Progenitor cell of endocrine pancreas (in vitro differentiated cells): ENCODE measurements around the gene PROX2. TPM values are rescaled to one million over a fixed set of nuclear protein-coding genes. Genes with fewer than 3 reads are reported as not detected.

ENCODE experiments used
- DNase-seq: peaks from one replicate; pipeline ENCODE4 v3.0.0; 2021; ENCODE audit warnings: low spot score; ENCODE audit not compliant: unreplicated experiment
- H3K27ac Mint-ChIP-seq: 2 replicates; pipeline ENCODE4 v1.8.0; 2021; ENCODE audit warnings: mild to moderate bottlenecking, moderate library complexity, mixed read lengths
- H3K27me3 Mint-ChIP-seq: 2 replicates; pipeline ENCODE4 v1.8.0; 2021; ENCODE audit warnings: mixed read lengths
- H3K36me3 Mint-ChIP-seq: 2 replicates; pipeline ENCODE4 v1.8.0; 2022; ENCODE audit warnings: mixed read lengths; ENCODE audit not compliant: insufficient read depth
- H3K4me1 Mint-ChIP-seq: 2 replicates; pipeline ENCODE4 v1.8.0; 2021; ENCODE audit warnings: low read depth, mixed read lengths
- H3K4me3 Mint-ChIP-seq: 2 replicates; pipeline ENCODE4 v1.8.0; 2021; ENCODE audit warnings: low read depth, mild to moderate bottlenecking, moderate library complexity, mixed read lengths
- H3K9me3 Mint-ChIP-seq: 2 replicates; pipeline ENCODE4 v1.8.0; 2021; ENCODE audit warnings: low read depth, mixed read lengths
- CTCF ChIP-seq: fragments of 200-600 bp; sonication (generic); IDR thresholded peaks from one replicate; pipeline ENCODE4 v1.5.0; 2021; ENCODE audit warnings: antibody characterized with exemption, mild to moderate bottlenecking; ENCODE audit not compliant: unreplicated experiment
- total RNA-seq: library from RNA; stranded (reverse); gene quantifications from 2 replicates; pipeline ENCODE4 v1.2.1, GENCODE V29; 2021

Gene PROX2
- total RNA-seq, 1 donor from 2014 or later, result not detected

GRCh38 chr14:74846168-74846567 is 29.8 kb downstream of the PROX2 start:
- Mint-ChIP-seq H3K36me3 (peaks cover 1% of the 10 kb centered on the region), H3K9me3 (no peaks in the 10 kb centered on the region), H3K27ac (peak overlapping the region; percentile 79), H3K27me3 (no peaks in the 10 kb centered on the region), H3K4me3 (no peak overlapping the region), H3K4me1 (peaks cover 26% of the 10 kb centered on the region)
- no peak for DNase-seq
- no peak for TF ChIP-seq CTCF

- Mint-ChIP-seq H3K4me1 (peaks cover 24% of the 10 kb centered on the region), H3K36me3 (peaks cover 1% of the 10 kb centered on the region), H3K4me3 (no peak overlapping the region), H3K27me3 (no peaks in the 10 kb centered on the region), H3K27ac (no peak overlapping the region), H3K9me3 (no peaks in the 10 kb centered on the region)
- DNase-seq, result no peak
- TF ChIP-seq CTCF, result no peak
Observed at GRCh38 chr14:74843653-74844052, 32.3 kb downstream of the PROX2 start.

- DNase-seq, result no peak
- Mint-ChIP-seq H3K9me3 (no peaks in the 10 kb centered on the region), H3K36me3 (peaks cover 8% of the 10 kb centered on the region), H3K4me1 (peaks cover 21% of the 10 kb centered on the region), H3K4me3 (no peak overlapping the region), H3K27ac (peak overlapping the region; percentile 26), H3K27me3 (no peaks in the 10 kb centered on the region)
- TF ChIP-seq CTCF, result no peak
Observed at GRCh38 chr14:74841230-74842207, 34.4 kb downstream of the PROX2 start.

GRCh38 chr14:74840603-74841030 is 35.3 kb downstream of the PROX2 start:
- H3K9me3 Mint-ChIP-seq, result no peaks in the 10 kb centered on the region
- H3K27ac Mint-ChIP-seq, result no peak overlapping the region
- no peak for DNase-seq
- peaks cover 14% of the 10 kb centered on the region for H3K4me1 Mint-ChIP-seq
- no peak for TF ChIP-seq CTCF
- no peaks in the 10 kb centered on the region for H3K27me3 Mint-ChIP-seq
- H3K36me3 Mint-ChIP-seq, result peaks cover 10% of the 10 kb centered on the region
- H3K4me3 Mint-ChIP-seq, result no peak overlapping the region

GRCh38 chr14:74838166-74838565 is 37.8 kb downstream of the PROX2 start:
- no peak for DNase-seq
- peaks cover 10% of the 10 kb centered on the region for H3K36me3 Mint-ChIP-seq
- H3K9me3 Mint-ChIP-seq, result no peaks in the 10 kb centered on the region
- no peak overlapping the region for H3K4me3 Mint-ChIP-seq
- no peak for TF ChIP-seq CTCF
- H3K4me1 Mint-ChIP-seq, result peaks cover 13% of the 10 kb centered on the region
- no peaks in the 10 kb centered on the region for H3K27me3 Mint-ChIP-seq
- no peak overlapping the region for H3K27ac Mint-ChIP-seq
